ENCODE measurements around the gene TTC14.

The TTC14 gene

GRCh38 chr3:180631317-180631716, 29.4 kb downstream of the TTC14 start:
- no peak for DNase-seq

- DNase-seq: no peak
These were observed 31.8 kb downstream of the TTC14 start for GRCh38 chr3:180633722-180634121.

DNA sequence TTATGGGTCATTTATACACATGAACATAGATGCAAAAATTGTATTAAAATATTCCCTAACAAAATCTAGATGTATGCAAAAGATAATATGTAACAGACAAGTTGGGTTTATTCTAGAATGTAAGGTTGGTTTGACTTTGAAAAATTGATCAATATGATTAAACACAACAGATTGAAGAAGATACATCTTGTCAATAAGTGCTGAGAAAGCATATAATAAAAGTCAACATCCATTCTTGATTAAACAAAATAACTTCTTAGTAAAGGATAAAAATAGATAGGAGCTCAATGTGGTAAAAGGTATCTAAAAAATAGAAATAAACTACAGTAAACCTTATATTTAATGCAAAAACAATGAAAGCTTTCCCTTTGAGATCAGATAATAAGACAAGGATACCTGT, 39.0 kb downstream of the TTC14 start:
- DNase-seq: no peak

- DNase-seq: peak in 1 of 2 experiments; percentile 12
These were observed 44.3 kb downstream of the TTC14 start for GRCh38 chr3:180646187-180646790.

- no peak for DNase-seq
These were observed 54.4 kb downstream of the TTC14 start for GRCh38 chr3:180656406-180656805.

DNA sequence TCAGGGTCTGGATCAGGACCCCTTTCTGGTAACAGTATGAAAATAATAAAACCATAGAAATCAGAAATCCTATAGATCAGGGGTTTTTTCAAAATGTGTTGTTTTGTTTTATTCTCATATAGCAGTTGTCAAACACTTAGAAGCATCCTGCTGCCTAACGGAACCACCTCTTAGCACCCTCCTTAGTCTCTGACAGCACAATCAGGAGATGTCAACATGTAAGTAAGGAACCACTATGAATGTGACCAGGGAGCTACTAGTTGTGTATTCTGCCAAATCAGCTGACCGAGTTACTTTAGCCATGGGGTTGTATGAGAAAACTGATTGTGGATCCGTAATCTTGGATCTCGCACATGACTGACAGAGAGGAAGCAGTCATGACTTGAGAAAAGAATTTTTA, 55.1 kb downstream of the TTC14 start:
- DNase-seq: no peak
